RWPE2 (cell line): ENCODE measurements around the gene DNAJC12.

Source experiments
- ATAC-seq: fragments of 200-7000 bp; cut with Tn5 transposase; 3 replicates; pipeline ENCODE4 v1.9.1; 2021; ENCODE audit warnings: low read depth
- DNase-seq: peaks from one replicate; pipeline ENCODE4 v3.0.0-alpha.2; 2020; ENCODE audit warnings: low spot score
- H3K27ac ChIP-seq: fragments of 450-650 bp; 2 replicates; pipeline ENCODE4 v1.5.1; 2017; ENCODE audit warnings: mild to moderate bottlenecking; ENCODE audit not compliant: poor library complexity, severe bottlenecking
- H3K27me3 ChIP-seq: fragments of 250-450 bp; sonication (Bioruptor Pico); 2 replicates; pipeline ENCODE4 v1.5.1; 2021; ENCODE audit warnings: mild to moderate bottlenecking, moderate library complexity; ENCODE audit not compliant: insufficient read depth, poor library complexity, severe bottlenecking
- H3K36me3 ChIP-seq: fragments of 250-450 bp; sonication (Bioruptor Pico); 2 replicates; pipeline ENCODE4 v1.5.1; 2020; ENCODE audit warnings: low read depth, mild to moderate bottlenecking, moderate library complexity
- H3K4me1 ChIP-seq: fragments of 250-450 bp; sonication (Bioruptor Pico); 2 replicates; pipeline ENCODE4 v1.5.1; 2021; ENCODE audit warnings: mild to moderate bottlenecking, moderate library complexity; ENCODE audit not compliant: insufficient read depth, poor library complexity, severe bottlenecking
- H3K4me3 ChIP-seq: fragments of 250-450 bp; sonication (Bioruptor Pico); 2 replicates; pipeline ENCODE4 v1.5.1; 2021; ENCODE audit warnings: mild to moderate bottlenecking, moderate library complexity; ENCODE audit not compliant: severe bottlenecking
- H3K9me3 ChIP-seq: fragments of 250-450 bp; sonication (Bioruptor Pico); 2 replicates; pipeline ENCODE4 v1.5.1; 2021; ENCODE audit warnings: mild to moderate bottlenecking, moderate library complexity; ENCODE audit not compliant: severe bottlenecking
- TF ChIP-seq, protein P1 (sequence below): fragments of 450-650 bp; IDR thresholded peaks from one replicate; pipeline ENCODE4 v1.5.1; 2017; ENCODE audit warnings: mild to moderate bottlenecking, moderate library complexity; ENCODE audit not compliant: poor library complexity, severe bottlenecking

DNAJC12 gene

DNA sequence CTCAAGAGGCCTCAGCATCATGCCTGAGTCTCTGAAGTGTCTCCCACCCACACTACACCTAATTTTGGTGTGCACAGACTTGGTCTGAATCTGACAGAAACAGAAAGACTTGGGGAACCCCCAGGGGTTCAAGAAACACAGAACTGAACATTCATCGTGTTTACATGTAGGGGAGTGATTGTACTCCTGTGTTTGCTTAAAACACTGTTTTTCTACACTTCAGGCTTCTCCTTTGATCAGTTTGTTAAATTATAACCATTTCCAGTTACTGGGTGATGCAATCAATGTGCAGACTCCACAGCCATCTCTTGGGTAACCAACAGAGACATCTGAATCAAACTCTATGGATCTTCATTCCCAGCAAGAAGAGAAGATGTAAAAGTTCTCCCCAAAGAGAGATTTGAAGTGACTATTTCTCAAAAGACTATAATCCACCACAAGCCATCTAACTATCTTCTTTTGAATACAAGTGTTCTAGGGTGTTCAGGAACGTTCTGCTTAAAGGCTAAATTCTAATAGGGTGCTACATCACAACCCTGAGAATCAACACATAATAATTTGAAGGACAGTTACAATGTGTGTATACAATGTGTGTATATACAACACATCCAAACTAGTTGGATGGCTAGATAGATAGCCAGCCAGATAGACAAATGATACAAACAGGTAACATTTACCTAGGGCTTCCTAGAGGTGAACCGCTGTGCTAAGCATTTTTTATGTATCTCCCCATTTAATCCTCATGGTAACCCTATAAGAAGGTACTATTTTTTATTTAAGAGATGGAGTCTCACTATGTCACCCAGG lies 34.2 kb downstream of the DNAJC12 start:
- Histone ChIP-seq H3K4me1 (no peaks in the 10 kb centered on the region), H3K27me3 (no peaks in the 10 kb centered on the region), H3K4me3 (no peak overlapping the region), H3K9me3 (no peaks in the 10 kb centered on the region), H3K36me3 (no peaks in the 10 kb centered on the region), H3K27ac (no peak overlapping the region)
- TF ChIP-seq, protein P1, sequence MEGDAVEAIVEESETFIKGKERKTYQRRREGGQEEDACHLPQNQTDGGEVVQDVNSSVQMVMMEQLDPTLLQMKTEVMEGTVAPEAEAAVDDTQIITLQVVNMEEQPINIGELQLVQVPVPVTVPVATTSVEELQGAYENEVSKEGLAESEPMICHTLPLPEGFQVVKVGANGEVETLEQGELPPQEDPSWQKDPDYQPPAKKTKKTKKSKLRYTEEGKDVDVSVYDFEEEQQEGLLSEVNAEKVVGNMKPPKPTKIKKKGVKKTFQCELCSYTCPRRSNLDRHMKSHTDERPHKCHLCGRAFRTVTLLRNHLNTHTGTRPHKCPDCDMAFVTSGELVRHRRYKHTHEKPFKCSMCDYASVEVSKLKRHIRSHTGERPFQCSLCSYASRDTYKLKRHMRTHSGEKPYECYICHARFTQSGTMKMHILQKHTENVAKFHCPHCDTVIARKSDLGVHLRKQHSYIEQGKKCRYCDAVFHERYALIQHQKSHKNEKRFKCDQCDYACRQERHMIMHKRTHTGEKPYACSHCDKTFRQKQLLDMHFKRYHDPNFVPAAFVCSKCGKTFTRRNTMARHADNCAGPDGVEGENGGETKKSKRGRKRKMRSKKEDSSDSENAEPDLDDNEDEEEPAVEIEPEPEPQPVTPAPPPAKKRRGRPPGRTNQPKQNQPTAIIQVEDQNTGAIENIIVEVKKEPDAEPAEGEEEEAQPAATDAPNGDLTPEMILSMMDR, result no peak
- no peak for DNase-seq
- no peak for ATAC-seq

DNA sequence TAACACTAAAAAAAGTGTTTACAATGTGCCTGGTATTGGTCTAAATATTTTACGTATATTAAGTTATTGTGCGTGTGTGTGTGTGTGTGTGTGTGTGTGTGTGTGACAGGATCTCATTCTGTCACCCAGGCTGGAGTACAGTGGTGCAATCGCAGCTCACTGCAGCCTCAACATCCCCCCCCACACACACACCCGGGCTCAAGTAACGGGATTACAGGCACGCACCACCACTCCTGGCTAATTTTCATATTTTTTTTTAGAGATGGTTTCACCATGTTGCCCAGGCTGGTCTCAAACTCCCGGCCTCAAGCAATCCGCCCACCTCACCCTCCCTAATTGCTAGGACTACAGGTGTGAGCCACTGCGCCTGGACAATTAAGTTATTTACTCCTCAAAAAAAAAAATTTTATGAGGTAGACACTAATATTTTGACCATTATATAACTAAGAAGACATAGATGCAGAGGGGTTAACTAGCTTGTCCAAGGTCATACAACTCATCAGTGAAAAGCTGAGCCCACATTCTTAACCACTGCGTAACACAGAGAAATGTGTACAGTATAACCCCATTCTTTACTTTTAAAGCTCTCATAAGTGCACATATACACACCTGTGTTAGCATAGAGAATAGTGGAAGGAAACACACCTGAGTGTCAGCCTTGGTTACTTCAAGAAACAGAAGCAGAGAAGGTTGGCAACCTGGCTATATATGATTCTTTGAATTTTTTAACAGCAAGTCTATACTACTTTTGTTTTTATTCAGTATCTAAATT lies 35.0 kb downstream of the DNAJC12 start:
- ATAC-seq, result no peak
- Histone ChIP-seq H3K9me3 (no peaks in the 10 kb centered on the region), H3K4me1 (no peaks in the 10 kb centered on the region), H3K4me3 (no peak overlapping the region), H3K27me3 (no peaks in the 10 kb centered on the region), H3K27ac (no peak overlapping the region), H3K36me3 (no peaks in the 10 kb centered on the region)
- TF ChIP-seq, protein P1, result no peak
- no peak for DNase-seq

DNA sequence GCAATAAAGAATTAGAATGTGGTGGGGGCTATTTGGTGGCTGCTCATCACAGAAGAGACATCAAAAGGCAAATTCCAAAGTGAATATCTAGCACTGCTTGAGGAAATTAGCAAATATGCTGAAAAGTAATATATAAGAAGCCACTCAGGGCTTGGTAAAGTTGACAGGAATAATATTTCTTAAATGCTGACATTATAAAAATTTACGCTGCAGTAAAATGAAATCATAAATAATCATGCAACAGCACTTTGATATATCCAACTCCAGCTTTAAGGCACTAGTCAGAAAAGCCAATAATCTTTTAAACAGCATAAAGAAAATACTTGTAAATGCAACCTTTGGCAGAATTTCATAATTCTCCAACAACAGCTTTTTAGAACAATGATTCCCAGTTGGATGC lies 36.9 kb downstream of the DNAJC12 start:
- no peak for ATAC-seq
- no peak overlapping the region for H3K4me3 ChIP-seq
- H3K36me3 ChIP-seq, result no peaks in the 10 kb centered on the region
- no peaks in the 10 kb centered on the region for H3K9me3 ChIP-seq
- H3K27ac ChIP-seq, result no peak overlapping the region
- DNase-seq, result no peak
- H3K4me1 ChIP-seq, result no peaks in the 10 kb centered on the region
- no peaks in the 10 kb centered on the region for H3K27me3 ChIP-seq
- TF ChIP-seq, protein P1, result no peak

DNA sequence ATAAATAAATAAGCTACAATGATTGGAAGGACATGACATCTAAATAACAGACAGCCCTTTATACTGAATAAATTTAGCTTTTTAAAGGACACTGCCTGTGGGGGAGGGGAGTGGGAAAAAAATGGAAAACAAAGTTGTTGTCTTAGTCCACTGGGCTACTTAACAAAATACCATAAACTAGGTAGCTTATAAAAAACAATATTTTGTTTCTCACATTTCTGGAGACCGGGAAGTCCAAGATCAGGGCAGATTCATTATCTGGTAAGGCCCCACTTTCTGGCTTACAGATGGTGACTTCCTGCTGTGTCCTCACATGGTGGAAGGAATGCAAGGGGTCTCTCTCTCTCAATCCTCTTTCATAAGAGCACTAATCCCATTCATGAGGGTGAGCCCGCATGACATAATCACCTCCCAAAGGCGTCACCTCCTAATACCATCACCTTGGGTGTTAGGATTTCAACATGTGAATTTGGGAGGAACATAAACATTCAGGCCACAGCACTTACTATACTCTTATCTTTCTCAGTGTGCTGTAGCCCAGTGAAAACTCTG lies 43.0 kb downstream of the DNAJC12 start:
- H3K9me3 ChIP-seq, result no peaks in the 10 kb centered on the region
- H3K27ac ChIP-seq, result no peak overlapping the region
- no peaks in the 10 kb centered on the region for H3K36me3 ChIP-seq
- H3K4me1 ChIP-seq, result peaks cover 6% of the 10 kb centered on the region
- DNase-seq (no peak), ATAC-seq (no peak)
- no peak overlapping the region for H3K4me3 ChIP-seq
- TF ChIP-seq, protein P1, result no peak
- H3K27me3 ChIP-seq, result no peaks in the 10 kb centered on the region
